Breast epithelium (tissue), 4 donors: ENCODE measurements around the gene GFOD1. TPM values are rescaled to one million over a fixed set of nuclear protein-coding genes. Genes with fewer than 3 reads are reported as not detected.
A peak's percentile ranks its signal among the peaks of the same experiment; 100 is the strongest.

ENCODE experiments used
- DNase-seq, 2 donors: peaks; one replicate each; pipeline ENCODE4 v3.0.0-alpha.2; 2019; ENCODE audit warnings: low spot score in 2 of 2
- H3K27ac ChIP-seq, 2 donors: fragments of 200-600 bp; sonication (generic) in 1 of 2; one replicate each; pipeline ENCODE4 v1.5.1; 2016 to 2019; ENCODE audit warnings: mild to moderate bottlenecking in 1 of 2
- H3K27me3 ChIP-seq, 2 donors: fragments of 200-600 bp; sonication (generic) in 1 of 2; one replicate each; pipeline versions ENCODE4 v1.5.1 to v1.6.0; 2017 to 2019; ENCODE audit warnings: control low read depth in 1 of 2, mild to moderate bottlenecking in 1 of 2
- H3K36me3 ChIP-seq: fragments of 200-600 bp; one replicate; pipeline ENCODE4 v1.5.1; 2019
- H3K4me1 ChIP-seq, 2 donors: fragments of 200-600 bp; sonication (generic); one replicate each; pipeline ENCODE4 v1.5.1; 2016 to 2019; ENCODE audit warnings: control low read depth in 1 of 2
- H3K4me3 ChIP-seq, 3 donors: fragments of 200-600 bp; sonication (generic); 1 replicate in 2 of 3; 2 replicates in 1 of 3; pipeline ENCODE4 v1.5.1; 2016 to 2019; ENCODE audit warnings: mild to moderate bottlenecking in 3 of 3, moderate library complexity in 2 of 3
- H3K9me3 ChIP-seq, 2 donors: fragments of 200-600 bp; sonication (generic) in 1 of 2; one replicate each; pipeline ENCODE4 v1.5.1; 2016 to 2019; ENCODE audit warnings: control low read depth in 1 of 2
- POLR2A ChIP-seq: fragments of 450-650 bp; IDR thresholded peaks from one replicate; pipeline ENCODE4 v1.6.1; 2016; ENCODE audit warnings: antibody characterized with exemption, mild to moderate bottlenecking, moderate library complexity
- POLR2AphosphoS5 ChIP-seq, 3 donors: sonication (generic); formaldehyde crosslinking; IDR thresholded peaks; one replicate each; pipeline ENCODE4 v1.6.1; 2017; ENCODE audit warnings: antibody characterized with exemption in 3 of 3
- intact Hi-C: fragments of 100-400 bp; cut with DNase I; formaldehyde crosslinking; loops from one replicate; pipeline ENCODE4 v1.15.1; 2023; ENCODE audit warnings: low total_unique reads
- total RNA-seq, 3 donors: library from RNA; depleted of rRNA; stranded (reverse); fragments of >200 nt; gene quantifications; one replicate each; pipeline ENCODE4 v1.1.0, GENCODE V29; 2016
- TF ChIP-seq, protein P1 (sequence below), 3 donors: fragments of 450-650 bp; IDR thresholded peaks; one replicate each; pipeline ENCODE4 v1.5.1; 2016 to 2017; ENCODE audit warnings: antibody characterized with exemption in 3 of 3, mild to moderate bottlenecking in 3 of 3, moderate library complexity in 3 of 3

GFOD1 gene
- total RNA-seq, 3 donors from 2014 or later: 11.6 to 33.3 (median 23.3) TPM

DNA sequence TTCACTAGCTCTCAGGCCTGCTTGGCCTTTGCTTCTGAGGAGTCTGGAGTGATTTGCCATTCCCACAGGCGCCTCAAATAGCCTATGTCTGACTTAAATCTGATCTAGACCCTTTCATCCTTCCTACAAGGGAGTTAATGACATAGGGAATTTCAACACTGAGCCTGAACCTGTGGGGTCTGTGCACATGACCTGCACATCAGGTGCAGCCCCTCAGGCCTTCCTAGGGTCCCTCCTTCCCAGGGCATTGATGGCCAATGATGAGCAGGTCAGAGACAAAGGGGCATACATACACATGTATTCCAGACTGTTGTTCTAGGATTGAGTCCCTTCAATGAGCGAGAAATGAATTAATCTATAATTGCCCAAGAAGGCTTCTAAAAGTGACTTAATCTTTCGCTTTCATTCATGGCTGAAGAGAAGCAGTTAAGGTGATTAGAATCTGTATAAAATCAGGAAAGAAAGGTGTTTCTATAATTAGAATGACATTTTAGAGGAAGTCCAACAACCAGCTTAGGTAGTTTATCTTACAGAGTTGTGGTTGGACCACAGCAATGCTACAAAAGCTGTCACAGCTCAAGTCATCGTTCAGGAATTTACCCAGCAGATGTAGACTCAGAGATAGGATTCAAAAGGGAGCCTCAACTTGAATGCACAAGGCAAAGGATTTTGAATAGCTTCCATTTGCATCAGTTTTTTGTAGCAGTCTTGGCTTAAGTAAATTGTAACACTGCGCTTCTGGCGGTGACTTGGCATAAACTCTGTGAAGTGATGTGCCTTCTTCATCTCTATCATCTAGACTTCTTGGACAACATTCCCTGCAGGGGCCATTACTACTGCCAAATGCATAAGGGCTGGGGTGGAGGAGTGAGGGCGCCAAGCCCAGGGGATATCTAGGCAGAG lies 132.1 kb downstream of the GFOD1 start:
- Histone ChIP-seq H3K9me3 (no peaks in the 10 kb centered on the region), H3K27me3 (no peaks in the 10 kb centered on the region), H3K4me1 (no peaks in the 10 kb centered on the region), H3K36me3 (no peaks in the 10 kb centered on the region), H3K4me3 (no peak overlapping the region), H3K27ac (peak overlapping the region; percentile 35 to 62)
- DNase-seq: peak in 1 of 2 donors; percentile 21
- TF ChIP-seq POLR2AphosphoS5 (IDR thresholded peaks at IDR 0.05): no peak
- TF ChIP-seq, protein P1, sequence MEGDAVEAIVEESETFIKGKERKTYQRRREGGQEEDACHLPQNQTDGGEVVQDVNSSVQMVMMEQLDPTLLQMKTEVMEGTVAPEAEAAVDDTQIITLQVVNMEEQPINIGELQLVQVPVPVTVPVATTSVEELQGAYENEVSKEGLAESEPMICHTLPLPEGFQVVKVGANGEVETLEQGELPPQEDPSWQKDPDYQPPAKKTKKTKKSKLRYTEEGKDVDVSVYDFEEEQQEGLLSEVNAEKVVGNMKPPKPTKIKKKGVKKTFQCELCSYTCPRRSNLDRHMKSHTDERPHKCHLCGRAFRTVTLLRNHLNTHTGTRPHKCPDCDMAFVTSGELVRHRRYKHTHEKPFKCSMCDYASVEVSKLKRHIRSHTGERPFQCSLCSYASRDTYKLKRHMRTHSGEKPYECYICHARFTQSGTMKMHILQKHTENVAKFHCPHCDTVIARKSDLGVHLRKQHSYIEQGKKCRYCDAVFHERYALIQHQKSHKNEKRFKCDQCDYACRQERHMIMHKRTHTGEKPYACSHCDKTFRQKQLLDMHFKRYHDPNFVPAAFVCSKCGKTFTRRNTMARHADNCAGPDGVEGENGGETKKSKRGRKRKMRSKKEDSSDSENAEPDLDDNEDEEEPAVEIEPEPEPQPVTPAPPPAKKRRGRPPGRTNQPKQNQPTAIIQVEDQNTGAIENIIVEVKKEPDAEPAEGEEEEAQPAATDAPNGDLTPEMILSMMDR (IDR thresholded peaks at IDR 0.05): no peak
- no peak for TF ChIP-seq POLR2A
- intact Hi-C loops: no loop called here

DNA sequence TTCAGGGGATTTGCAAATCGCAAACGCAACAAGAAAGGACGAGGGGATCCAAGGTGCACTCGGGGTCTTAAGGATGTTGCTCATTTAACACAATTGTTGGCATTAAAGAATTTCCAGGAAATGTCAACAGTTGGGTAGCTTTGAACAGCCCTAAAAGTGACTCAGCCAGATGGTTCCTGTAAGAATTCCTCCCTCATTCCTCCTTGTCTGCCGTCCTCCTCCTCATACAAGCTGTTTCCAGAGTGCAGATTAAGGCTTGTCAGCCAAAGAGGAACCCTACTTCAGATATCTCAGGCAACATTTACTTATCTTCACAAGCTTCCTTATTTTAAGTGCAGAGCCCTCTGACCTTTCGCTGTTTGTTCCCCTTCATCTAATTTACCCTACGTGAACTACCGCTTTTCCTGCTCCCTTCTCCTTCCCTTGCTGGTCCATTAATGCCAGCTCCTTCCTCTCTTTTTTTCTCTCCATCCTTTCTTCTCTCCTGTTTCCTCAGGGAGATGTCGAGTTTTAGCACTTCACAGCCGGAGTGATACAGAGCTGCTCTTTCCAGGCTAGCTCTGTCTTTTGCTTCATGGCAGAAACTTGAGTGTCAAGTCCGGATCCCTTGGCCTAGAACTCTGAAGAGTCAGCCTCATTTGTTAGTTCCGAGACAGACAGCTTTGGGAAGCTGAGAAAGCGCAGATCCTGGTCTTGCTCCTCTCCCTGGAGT lies 132.9 kb downstream of the GFOD1 start:
- H3K4me3 ChIP-seq: no peak overlapping the region
- no peaks in the 10 kb centered on the region for H3K9me3 ChIP-seq
- no peaks in the 10 kb centered on the region for H3K27me3 ChIP-seq
- H3K27ac ChIP-seq: peak overlapping the region; percentile 35 to 62
- no peaks in the 10 kb centered on the region for H3K4me1 ChIP-seq
- no peaks in the 10 kb centered on the region for H3K36me3 ChIP-seq
- no peak for DNase-seq
- intact Hi-C loops: no loop called here
- TF ChIP-seq POLR2AphosphoS5 (IDR thresholded peaks at IDR 0.05): no peak
- no peak for TF ChIP-seq POLR2A
- TF ChIP-seq, protein P1 (IDR thresholded peaks at IDR 0.05): no peak

- TF ChIP-seq, protein P1 (IDR thresholded peaks at IDR 0.05): no peak
- TF ChIP-seq POLR2A (no peak), POLR2AphosphoS5 (IDR thresholded peaks at IDR 0.05) (no peak)
- Histone ChIP-seq H3K27me3 (no peaks in the 10 kb centered on the region), H3K4me1 (no peaks in the 10 kb centered on the region), H3K27ac (no peak overlapping the region), H3K9me3 (no peaks in the 10 kb centered on the region), H3K36me3 (no peaks in the 10 kb centered on the region), H3K4me3 (no peak overlapping the region)
- intact Hi-C loops: no loop called here
- no peak for DNase-seq
Measured at GRCh38 chr6:13352165-13352564, 135.2 kb downstream of the GFOD1 start.

GRCh38 chr6:13351271-13351670 lies 136.1 kb downstream of the GFOD1 start:
- Histone ChIP-seq H3K27me3 (no peaks in the 10 kb centered on the region), H3K36me3 (no peaks in the 10 kb centered on the region), H3K27ac (no peak overlapping the region), H3K4me3 (no peak overlapping the region), H3K9me3 (no peaks in the 10 kb centered on the region), H3K4me1 (no peaks in the 10 kb centered on the region)
- TF ChIP-seq, protein P1 (IDR thresholded peaks at IDR 0.05): no peak
- TF ChIP-seq POLR2AphosphoS5 (IDR thresholded peaks at IDR 0.05): no peak
- TF ChIP-seq POLR2A: no peak
- no peak for DNase-seq
- intact Hi-C loops: no loop called here
